ENCODE data around the gene CBX3.
"Not testable (repeated sequence)": the region's sequence is repeated elsewhere in the genome, so short reads cannot be mapped to it uniquely, and the experiment has no call there.

Gene CBX3

DNA sequence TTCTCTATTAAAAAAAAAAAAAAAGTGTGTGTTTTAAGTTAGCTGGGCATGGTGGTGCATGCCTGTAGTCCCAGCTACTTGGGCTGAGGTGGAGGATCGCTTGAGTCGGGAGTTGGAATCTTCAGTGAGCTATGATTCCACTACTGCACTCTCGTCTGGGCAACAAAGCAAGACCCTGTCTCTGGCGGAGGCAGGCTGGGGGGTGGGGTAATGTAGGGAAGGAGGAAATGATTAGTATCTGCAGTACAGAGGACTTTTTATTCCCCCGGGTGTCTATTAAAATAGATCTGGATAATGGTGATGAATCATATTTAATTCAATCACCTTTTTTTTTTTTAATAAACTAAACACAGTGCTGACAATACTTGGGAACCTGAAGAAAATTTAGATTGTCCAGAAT, 6.5 kb downstream of the CBX3 start:
- DNase-seq, result no peak

DNA sequence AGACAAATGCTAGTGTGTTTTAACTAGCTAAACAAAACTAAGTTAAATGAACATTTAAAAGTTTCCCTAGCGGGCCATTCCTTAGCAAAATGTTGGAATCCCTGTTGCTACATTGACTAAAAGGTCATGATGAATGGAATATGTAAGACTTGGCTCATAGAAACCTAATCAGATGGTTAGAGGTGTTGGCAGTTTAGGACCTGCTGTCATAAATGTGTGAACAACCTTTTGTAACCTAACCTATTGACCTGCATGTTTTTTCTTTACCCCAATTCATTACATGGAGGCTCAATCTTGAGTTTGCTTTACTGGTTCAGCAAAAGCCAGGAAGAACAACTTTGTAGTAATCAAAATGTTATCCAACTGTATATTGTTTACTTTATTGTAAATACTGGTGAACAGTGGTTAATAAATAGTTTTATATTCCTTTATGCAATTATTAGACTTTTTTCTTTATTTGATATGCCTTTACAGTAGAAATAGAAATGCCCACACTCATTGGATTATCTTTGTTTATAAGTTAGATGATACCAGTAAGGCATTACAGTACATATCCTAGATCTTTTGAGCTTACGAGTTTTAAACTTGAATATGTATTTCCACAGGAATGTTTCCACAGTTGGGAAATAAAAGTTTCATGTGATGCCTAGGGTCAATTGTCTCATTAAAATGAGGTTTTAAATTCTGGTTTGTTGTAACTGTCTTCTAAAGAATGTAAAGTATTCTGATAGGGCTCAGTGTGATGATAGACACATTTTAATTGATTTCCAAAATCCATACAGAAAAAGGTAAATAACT, 11.6 kb downstream of the CBX3 start:
- no peak for DNase-seq

DNA sequence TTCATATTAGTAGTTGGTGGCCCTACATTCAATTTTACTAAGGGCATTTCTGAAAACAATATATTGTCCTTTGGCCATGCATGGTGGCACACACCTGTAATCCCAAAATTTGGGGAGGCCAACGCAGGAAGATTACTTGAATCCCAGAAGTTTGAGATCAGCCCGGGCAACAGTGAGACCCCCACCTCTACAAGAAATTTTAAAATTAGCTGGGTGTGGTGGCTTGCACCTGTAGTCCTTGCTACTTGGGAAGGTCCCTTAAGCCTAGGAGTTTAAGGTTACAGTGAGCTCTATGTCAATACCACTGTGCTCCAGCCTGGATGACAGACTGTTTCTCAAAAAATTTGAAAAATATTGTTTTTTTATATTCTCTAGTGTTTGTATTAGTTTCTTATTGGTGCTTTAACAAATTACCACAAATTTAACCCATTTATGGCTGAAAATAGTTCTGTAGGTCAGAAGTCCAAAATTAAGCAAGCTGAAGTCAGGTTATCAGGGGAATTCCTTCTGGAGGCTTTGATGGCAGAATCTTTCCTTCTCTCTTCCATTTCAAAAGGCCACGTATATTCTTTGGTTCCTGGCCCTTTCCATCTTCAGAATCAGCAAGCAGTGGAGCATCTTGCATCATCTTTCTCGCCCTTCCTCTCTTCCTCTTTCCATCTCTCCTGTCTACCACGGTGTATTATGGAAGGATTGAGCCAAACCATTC, 12.4 kb downstream of the CBX3 start:
- DNase-seq, result no peak

DNA sequence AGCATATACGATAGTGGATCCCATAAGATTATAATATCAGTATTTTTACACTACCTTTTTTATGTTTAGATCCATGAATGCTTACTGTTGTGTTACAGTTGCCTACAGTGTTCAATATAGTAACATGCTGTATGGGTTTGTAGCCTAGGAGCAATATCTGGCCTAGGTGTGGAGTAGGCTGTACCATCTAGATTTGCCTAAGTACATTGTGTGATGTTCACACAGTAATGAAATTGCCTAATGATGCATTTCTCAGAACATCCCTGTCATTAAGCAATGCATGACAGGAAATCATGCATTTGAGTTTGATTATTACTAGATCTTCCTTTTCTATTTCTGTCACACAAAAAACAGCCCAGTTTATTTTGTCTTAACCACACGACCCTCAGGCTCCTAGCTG, 14.5 kb downstream of the CBX3 start:
- DNase-seq, result no peak

DNA sequence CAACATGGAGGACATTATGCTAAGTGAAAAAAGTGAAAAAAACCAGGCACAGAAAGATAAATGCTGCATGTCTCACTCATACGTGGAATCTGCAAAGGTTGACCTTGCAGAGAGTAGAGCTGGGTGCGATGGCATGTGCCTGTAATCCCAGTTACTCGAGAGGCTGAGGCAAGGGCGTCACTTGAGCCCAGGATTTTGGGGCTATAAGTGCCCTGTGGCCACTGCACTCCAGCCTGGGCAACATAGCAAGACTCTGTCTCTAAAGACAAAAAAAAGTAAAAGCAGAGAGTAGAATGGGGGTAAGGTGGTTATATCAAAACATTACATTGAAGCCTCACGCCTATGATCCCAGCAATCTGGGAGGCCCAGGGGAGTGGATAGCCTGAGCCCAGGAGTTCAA, 22.8 kb downstream of the CBX3 start:
- DNase-seq, result no peak

DNA sequence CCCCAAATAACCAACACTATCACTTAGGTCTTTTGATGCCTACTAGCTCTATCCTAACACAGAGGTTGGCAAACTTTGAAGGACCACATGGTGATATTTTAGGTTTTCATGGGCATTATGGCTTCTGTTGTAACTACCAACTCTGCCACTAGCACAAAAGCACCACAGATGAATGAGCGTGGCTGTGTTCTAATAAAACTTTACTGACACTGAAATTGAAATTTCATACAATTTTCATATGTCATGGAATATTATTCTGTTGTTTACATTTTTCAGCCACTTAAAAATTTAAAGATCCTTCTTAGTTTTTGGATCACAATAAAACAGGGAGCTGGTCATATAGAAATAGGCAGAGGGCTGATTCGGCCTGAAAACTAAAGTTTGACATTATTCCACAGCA, 26.4 kb downstream of the CBX3 start:
- DNase-seq, result no peak

DNA sequence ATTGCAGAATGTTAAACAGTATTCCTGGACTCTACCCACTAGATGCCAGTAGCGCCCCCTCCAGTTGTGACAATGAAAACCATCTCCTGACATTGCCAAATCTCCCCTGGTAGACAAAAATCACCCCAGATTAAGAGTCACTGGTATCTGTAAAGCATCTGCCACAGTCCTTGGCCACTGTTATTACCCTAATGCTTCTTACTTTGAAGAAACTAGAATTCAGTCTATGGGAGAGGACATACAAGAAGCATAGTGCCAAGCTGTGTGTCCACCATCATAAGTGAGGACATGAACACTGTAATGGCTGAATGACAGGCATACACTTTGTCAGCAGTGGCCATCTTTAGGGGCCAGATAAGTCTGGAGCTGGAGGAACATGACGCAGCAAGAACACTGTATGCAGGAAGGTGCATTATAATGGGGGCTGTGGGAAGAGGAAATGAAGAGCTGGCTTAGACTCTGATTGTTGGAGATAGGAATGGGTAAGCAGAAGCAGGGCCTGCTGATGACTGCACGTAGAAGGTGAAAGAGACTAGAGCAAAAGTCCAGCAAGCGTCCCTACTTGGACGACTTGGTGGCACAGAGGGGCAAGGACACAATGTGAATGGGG, 32.5 kb downstream of the CBX3 start:
- DNase-seq, result no peak

DNA sequence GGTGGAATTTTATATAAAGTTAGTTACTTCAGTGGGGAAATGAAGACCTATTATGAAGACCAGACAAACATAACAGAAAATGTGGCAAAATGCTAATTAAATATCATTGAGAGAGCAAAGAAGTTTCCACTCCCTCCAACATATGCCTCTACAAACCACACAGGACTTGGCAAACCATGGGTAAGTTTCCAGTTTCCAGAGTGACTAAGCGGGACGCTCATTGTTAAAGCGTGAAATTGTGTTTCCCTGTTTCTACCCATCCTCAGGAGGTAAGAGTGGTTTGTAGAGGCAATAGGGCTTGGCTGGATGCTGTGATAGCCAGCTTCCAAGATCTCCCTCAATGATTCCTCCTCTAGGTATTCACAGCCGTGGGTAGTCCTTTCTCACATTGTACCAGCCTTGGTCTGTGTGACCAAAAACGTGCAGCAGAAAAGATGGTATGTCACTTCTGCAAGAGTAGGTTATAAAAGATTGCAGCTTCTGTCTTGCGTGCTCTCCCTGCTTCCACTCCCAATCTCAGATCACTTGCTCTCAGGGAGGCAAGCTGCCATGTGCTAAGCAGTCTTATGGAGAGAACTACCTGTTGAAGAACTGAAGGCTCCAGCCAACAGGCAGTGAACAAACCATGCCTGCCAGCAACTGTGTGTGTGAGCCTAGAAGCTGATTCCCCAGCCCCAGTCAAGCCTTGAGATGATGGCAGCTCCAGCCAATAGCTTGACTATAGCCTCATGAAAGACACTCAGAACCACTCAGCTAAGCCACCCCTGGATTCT, 35.7 kb downstream of the CBX3 start:
- no peak for DNase-seq

DNA sequence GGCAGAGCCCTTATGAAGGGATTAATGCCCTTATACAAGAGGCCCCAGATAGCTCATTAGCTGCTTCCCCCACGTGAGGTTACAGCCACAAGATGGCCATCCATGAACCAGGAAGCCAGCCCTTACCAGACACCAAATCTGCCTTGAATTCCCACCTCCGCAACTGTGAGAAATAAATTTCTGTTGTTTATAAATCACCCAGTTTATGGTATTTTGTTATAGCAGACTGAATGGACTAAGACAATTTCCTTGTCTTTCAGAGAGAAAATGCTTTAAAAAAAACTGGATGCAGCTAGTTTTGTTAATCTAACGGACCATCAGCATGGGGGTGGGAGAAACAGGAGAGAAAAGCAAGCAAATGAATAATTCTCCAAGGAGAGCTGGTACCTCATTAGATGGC, 36.5 kb downstream of the CBX3 start:
- no peak for DNase-seq

DNA sequence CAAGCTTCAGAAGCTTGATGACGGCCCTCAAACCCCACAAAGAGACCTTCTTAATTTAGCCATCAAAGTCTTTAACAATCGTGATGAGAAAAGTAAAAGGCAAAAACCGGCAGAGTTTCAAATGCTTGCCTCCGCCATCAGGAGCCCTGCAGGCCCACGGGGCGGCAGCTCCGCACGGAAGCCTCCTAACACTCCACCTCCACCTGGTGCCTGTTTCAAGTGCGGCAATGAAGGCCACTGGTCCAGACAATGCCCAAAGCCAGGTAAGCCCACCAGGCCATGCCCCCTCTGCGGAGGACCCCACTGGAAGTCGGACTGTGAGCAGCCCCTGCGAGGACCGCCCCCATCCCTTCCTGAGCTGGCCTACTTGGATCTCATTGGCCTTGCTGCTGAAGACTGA, 43.6 kb downstream of the CBX3 start:
- DNase-seq, result no peak

DNA sequence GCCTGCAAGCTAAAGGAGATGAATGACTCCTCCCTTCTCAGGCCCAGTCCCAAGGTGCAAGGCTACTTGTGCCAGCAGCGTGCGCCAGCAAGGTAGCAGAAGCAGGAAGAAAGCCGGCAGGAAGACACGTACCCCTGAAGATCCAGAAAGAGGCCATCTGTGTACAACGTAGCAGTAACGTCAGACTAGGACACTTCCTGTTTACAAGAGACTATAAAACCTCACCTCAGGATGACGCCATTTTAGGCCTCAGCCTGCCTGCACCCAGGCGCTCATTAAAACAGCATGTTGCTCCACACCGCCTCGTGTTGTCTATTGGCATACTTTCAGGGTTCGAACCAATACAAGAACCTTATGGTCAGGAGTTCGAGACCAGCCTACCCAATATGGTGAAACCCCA, 48.7 kb downstream of the CBX3 start:
- no peak for DNase-seq

DNA sequence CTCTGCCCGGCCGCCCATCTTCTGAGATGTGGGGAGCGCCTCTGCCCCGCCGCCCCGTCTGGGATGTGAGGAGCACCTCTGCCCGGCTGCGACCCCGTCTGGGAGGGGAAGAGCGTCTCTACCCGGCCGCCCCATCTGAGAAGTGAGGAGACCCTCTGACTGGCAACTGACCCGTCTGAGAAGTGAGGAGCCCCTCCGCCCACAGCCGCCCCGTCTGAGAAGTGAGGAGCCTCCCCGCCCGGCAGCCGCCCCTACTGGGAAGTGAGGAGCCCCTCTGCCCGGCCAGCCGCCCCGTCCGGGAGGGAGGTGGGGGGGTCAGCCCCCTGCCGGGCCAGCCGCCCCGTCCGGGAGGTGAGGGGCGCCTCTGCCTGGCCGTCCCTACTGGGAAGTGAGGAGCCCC, 60.3 kb downstream of the CBX3 start:
- not testable (repeated sequence) for DNase-seq

Data from NCI-H1436 treated with DMSO at 0.1 percent for 48 hours (cell line).